Natural killer cell (primary cell): ENCODE data around the gene FCN2. TPM values are rescaled to one million over a fixed set of nuclear protein-coding genes. Genes with fewer than 3 reads are reported as not detected.

Source experiments
- ATAC-seq, 3 donors: fragments of 150-1000 bp in 2 of 3; fragments of 200-7000 bp in 1 of 3; cut with Tn5 transposase; 1 replicate in 1 of 3; 2 replicates in 2 of 3; pipeline ENCODE4 v1.10.0; 2021; ENCODE audit warnings: mild to moderate bottlenecking in 2 of 3, moderate library complexity in 2 of 3
- DNase-seq, 2 donors: peaks; one replicate each; pipeline versions ENCODE4 v3.0.0 to v3.0.0-alpha.2; 2013 to 2021; ENCODE audit warnings: mixed read lengths in 1 of 2
- H3K27ac ChIP-seq: one replicate; pipeline ENCODE4 v1.5.1; 2013; ENCODE audit warnings: mild to moderate bottlenecking, low read length
- H3K27me3 ChIP-seq: one replicate; pipeline ENCODE4 v1.6.1; 2013; ENCODE audit warnings: low read length; ENCODE audit not compliant: control insufficient read depth, insufficient read depth
- H3K36me3 ChIP-seq: one replicate; pipeline ENCODE4 v1.6.1; 2013; ENCODE audit warnings: low read length; ENCODE audit not compliant: control insufficient read depth, insufficient read depth
- H3K4me1 ChIP-seq: one replicate; pipeline ENCODE4 v1.6.1; 2013; ENCODE audit warnings: low read length; ENCODE audit not compliant: control insufficient read depth, insufficient read depth
- H3K4me3 ChIP-seq: one replicate; pipeline ENCODE4 v1.5.1; 2013; ENCODE audit warnings: low read length
- H3K9me3 ChIP-seq: one replicate; pipeline ENCODE4 v1.6.1; 2013; ENCODE audit warnings: low read length; ENCODE audit not compliant: control insufficient read depth, insufficient read depth
- H3K27ac Mint-ChIP-seq, 2 donors: one replicate each; pipeline ENCODE4 v1.8.0; 2022; ENCODE audit warnings: mild to moderate bottlenecking in 2 of 2, mixed read lengths in 2 of 2, moderate library complexity in 1 of 2
- H3K27me3 Mint-ChIP-seq, 2 donors: one replicate each; pipeline ENCODE4 v1.8.0; 2022; ENCODE audit warnings: low read depth in 2 of 2, mixed read lengths in 2 of 2
- H3K36me3 Mint-ChIP-seq: one replicate; pipeline ENCODE4 v1.8.0; 2022; ENCODE audit warnings: mixed read lengths
- H3K4me1 Mint-ChIP-seq, 2 donors: one replicate each; pipeline ENCODE4 v1.8.0; 2022; ENCODE audit warnings: mixed read lengths in 2 of 2
- H3K4me3 Mint-ChIP-seq: one replicate; pipeline ENCODE4 v1.8.0; 2022; ENCODE audit warnings: mild to moderate bottlenecking, moderate library complexity, mixed read lengths
- H3K9me3 Mint-ChIP-seq, 2 donors: one replicate each; pipeline ENCODE4 v1.8.0; 2022; ENCODE audit warnings: mixed read lengths in 2 of 2
- CTCF ChIP-seq: fragments of 200-600 bp; IDR thresholded peaks from one replicate; pipeline ENCODE4 v1.8.0; 2022; ENCODE audit warnings: antibody characterized with exemption
- WGBS: methylation state at CpG from one replicate; pipeline ENCODE4 v1.1.7; 2013; ENCODE audit warnings: missing lambda C conversion rate; ENCODE audit not compliant: insufficient coverage; 5-methylcytosine and 5-hydroxymethylcytosine counted together
- intact Hi-C: fragments of 100-400 bp; cut with micrococcal nuclease; formaldehyde crosslinking; loops from one replicate; pipeline ENCODE4 v1.14.2; 2022
- total RNA-seq, 4 donors: library from RNA; stranded (reverse); fragments of 120-200 nt in 1 of 4; gene quantifications; one replicate each; pipeline versions ENCODE4 v1.2.3 to v1.2.4, GENCODE V29; 2013 to 2022

The FCN2 gene
- total RNA-seq, 3 donors from 2014 or later (not counting 1 experiment from before 2014, with no cell fraction given), result not detected

GRCh38 chr9:134896834-134897583 is 16.4 kb downstream of the FCN2 start:
- 88% methylated on average over 13 of the region's 14 CpGs for WGBS
- intact Hi-C loops, result no loop called here
- Mint-ChIP-seq H3K27ac (no peak overlapping the region), H3K9me3 (peaks cover 2 to 5% of the 10 kb centered on the region in 2 donors), H3K27me3 (peaks cover 5 to 12% of the 10 kb centered on the region in 2 donors), H3K4me1 (no peaks in the 10 kb centered on the region), H3K4me3 (no peak overlapping the region), H3K36me3 (no peaks in the 10 kb centered on the region)
- Histone ChIP-seq H3K4me3 (no peak overlapping the region), H3K27me3 (no peaks in the 10 kb centered on the region), H3K27ac (no peak overlapping the region), H3K9me3 (no peaks in the 10 kb centered on the region), H3K4me1 (no peaks in the 10 kb centered on the region), H3K36me3 (no peaks in the 10 kb centered on the region)
- no peak for TF ChIP-seq CTCF
- ATAC-seq (no peak), DNase-seq (no peak)

- peaks cover 2 to 5% of the 10 kb centered on the region in 2 donors for H3K9me3 Mint-ChIP-seq
Measured at GRCh38 chr9:134897584-134898170, 17.1 kb downstream of the FCN2 start.

GRCh38 chr9:134898319-134898718 is 17.7 kb downstream of the FCN2 start:
- Mint-ChIP-seq H3K36me3 (no peaks in the 10 kb centered on the region), H3K9me3 (peaks cover 2 to 5% of the 10 kb centered on the region in 2 donors), H3K27me3 (peaks cover 5 to 19% of the 10 kb centered on the region in 2 donors), H3K4me3 (no peak overlapping the region), H3K27ac (no peak overlapping the region), H3K4me1 (no peaks in the 10 kb centered on the region)
- no peaks in the 10 kb centered on the region for H3K9me3 ChIP-seq
- TF ChIP-seq CTCF, result no peak
- H3K27ac ChIP-seq, result no peak overlapping the region
- ATAC-seq (no peak), DNase-seq (no peak)
- WGBS, result 50% methylated on average over 2 of the region's 2 CpGs
- no peaks in the 10 kb centered on the region for H3K36me3 ChIP-seq
- intact Hi-C loops, result no loop called here
- H3K4me3 ChIP-seq, result no peak overlapping the region
- no peaks in the 10 kb centered on the region for H3K27me3 ChIP-seq
- no peaks in the 10 kb centered on the region for H3K4me1 ChIP-seq

More at GRCh38 chr9:134897584-134898170, 17.1 kb downstream of the FCN2 start:
- Histone ChIP-seq H3K27ac (no peak overlapping the region), H3K9me3 (no peaks in the 10 kb centered on the region), H3K4me1 (no peaks in the 10 kb centered on the region), H3K36me3 (no peaks in the 10 kb centered on the region), H3K4me3 (no peak overlapping the region), H3K27me3 (no peaks in the 10 kb centered on the region)
- Mint-ChIP-seq H3K27me3 (peaks cover 5 to 16% of the 10 kb centered on the region in 2 donors), H3K4me3 (no peak overlapping the region), H3K4me1 (no peaks in the 10 kb centered on the region), H3K36me3 (no peaks in the 10 kb centered on the region), H3K27ac (no peak overlapping the region)
- TF ChIP-seq CTCF, result no peak
- intact Hi-C loops, result no loop called here
- DNase-seq (no peak), ATAC-seq (no peak)
- 89% methylated on average over 2 of the region's 2 CpGs for WGBS
